Measurements from ENCODE around the gene MAP3K7CL. TPM values are rescaled to one million over a fixed set of nuclear protein-coding genes. Genes with fewer than 3 reads are reported as not detected.

MAP3K7CL gene
- total RNA-seq, 1 experiment from 2014 or later = 0.15 TPM

GRCh38 chr21:29124645-29125044 lies 5.8 kb upstream of the MAP3K7CL start (continued):
- TF ChIP-seq ZNF281 (CRISPR knock-in tag; IDR thresholded peaks at IDR 0.05) (no peak), ARID4B (CRISPR knock-in tag; IDR thresholded peaks at IDR 0.05; ENCODE audit: borderline replicate concordance) (no peak)

- Mint-ChIP-seq H3K4me1 (no peaks in the 10 kb centered on the region), H3K27ac (no peak overlapping the region), H3K9me3 (peaks cover 22% of the 10 kb centered on the region), H3K4me3 (no peak overlapping the region), H3K36me3 (0 out of 2 replicates have a peak, but pooled peaks cover 4% of the 10 kb centered on the region), H3K27me3 (ENCODE audit: low read depth) (peaks cover 1% of the 10 kb centered on the region; the same call in 1 of the 2 replicates)
- TF ChIP-seq PRDM15 (CRISPR knock-in tag; IDR thresholded peaks at IDR 0.05) (no peak), NFATC4 (CRISPR knock-in tag; IDR thresholded peaks at IDR 0.05) (no peak), NFYB (CRISPR knock-in tag; conservative IDR thresholded peaks at IDR 0.05; ENCODE audit: low read depth) (no peak), GABPB1 (CRISPR knock-in tag; IDR thresholded peaks at IDR 0.05) (no peak), ZNF281 (CRISPR knock-in tag; IDR thresholded peaks at IDR 0.05) (no peak), ATF3 (CRISPR knock-in tag; conservative IDR thresholded peaks at IDR 0.05) (no peak), GRHL2 (CRISPR knock-in tag; IDR thresholded peaks at IDR 0.05; ENCODE audit: insufficient replicate concordance, severe bottlenecking) (no peak), FOXJ3 (CRISPR knock-in tag; IDR thresholded peaks at IDR 0.05; ENCODE audit: borderline replicate concordance) (no peak), ZNF671 (CRISPR knock-in tag; IDR thresholded peaks at IDR 0.05) (no peak), RORB (CRISPR knock-in tag; IDR thresholded peaks at IDR 0.05) (no peak), MAX (CRISPR knock-in tag; IDR thresholded peaks at IDR 0.05) (no peak), IRF2 (CRISPR knock-in tag; IDR thresholded peaks at IDR 0.05; ENCODE audit: borderline replicate concordance, low read depth) (no peak), CDX4 (CRISPR knock-in tag; IDR thresholded peaks at IDR 0.05; ENCODE audit: borderline replicate concordance) (no peak), NFE2L1 (CRISPR knock-in tag; IDR thresholded peaks at IDR 0.05) (no peak)
- CTCF ChIA-PET = interaction anchor here (1.3 kb wide), 1 partner anchor 375 kb away, joined by 3 read pairs; no protein-coding TSS in a partner anchor
- POLR2A ChIA-PET = no interaction called here
- ATAC-seq = no peak
- DNase-seq (ENCODE audit: low spot score) = no peak
Observed at GRCh38 chr21:29125191-29125590, 5.3 kb upstream of the MAP3K7CL start.

Data from WTC11 (cell line).